ENCODE data around the gene UVRAG.

The UVRAG gene

DNA sequence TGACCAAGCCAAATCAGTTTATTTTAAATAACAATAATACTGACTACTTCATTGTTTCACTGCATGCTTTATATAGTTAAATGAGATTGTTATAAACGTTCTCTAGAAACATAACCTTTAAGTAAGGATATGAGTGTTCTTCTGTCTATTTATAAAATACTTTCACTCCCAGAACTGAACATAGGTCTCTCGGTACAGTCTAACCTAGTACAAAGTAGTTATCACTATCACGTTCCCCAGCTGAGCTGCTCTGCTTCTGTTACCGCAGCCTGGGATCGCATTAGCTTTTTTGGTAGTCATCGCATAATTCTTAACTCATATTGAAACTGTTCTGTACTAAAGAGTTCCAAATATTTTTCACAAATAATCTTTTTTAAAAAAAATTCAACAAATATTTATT, 247.7 kb downstream of the UVRAG start:
- Histone ChIP-seq H3K4me3 (replicated peaks; ENCODE audit: insufficient read depth, low read length) (no peak overlapping the region), H3K27me3 (ENCODE audit: insufficient read depth, poor library complexity, severe bottlenecking) (no peaks in the 10 kb centered on the region), H3K27ac (replicated peaks) (no peak overlapping the region)
- DNase-seq (ENCODE audit: low read depth in 1 of 2, low spot score in 1 of 2), result no peak
- TF ChIP-seq SPI1 (IDR thresholded peaks at IDR 0.05; ENCODE audit: borderline replicate concordance, low read depth) (no peak), GABPA (IDR thresholded peaks at IDR 0.05; ENCODE audit: low read depth) (no peak)

DNA sequence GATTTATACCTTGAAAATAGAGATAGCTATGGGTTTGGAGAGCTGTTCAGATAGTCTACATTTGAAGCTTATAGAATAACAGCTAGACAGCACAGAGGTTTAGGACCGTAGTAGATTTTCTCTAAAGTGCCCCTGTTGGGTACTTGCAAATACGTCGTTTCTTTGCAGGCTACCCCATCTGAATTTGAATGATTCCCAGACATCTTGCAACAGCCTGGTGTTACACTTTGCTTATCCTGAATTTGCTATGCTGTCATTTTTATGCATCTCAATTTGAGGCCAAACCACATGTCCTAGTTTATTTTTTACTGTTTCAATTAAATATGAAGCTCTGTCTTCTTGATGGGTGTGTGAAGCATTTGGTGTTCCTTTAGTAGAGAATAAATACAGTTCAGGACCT, 249.2 kb downstream of the UVRAG start:
- no peaks in the 10 kb centered on the region for H3K27me3 ChIP-seq (ENCODE audit: insufficient read depth, poor library complexity, severe bottlenecking)
- no peak for DNase-seq (ENCODE audit: low read depth in 1 of 2, low spot score in 1 of 2)
- H3K4me3 ChIP-seq (replicated peaks; ENCODE audit: insufficient read depth, low read length), result no peak overlapping the region
- H3K27ac ChIP-seq (replicated peaks), result no peak overlapping the region
- no peak for TF ChIP-seq POLR2AphosphoS5 (IDR thresholded peaks at IDR 0.05; ENCODE audit: low read depth)
- no peak for TF ChIP-seq GABPA (IDR thresholded peaks at IDR 0.05; ENCODE audit: low read depth)
- TF ChIP-seq, protein P1, sequence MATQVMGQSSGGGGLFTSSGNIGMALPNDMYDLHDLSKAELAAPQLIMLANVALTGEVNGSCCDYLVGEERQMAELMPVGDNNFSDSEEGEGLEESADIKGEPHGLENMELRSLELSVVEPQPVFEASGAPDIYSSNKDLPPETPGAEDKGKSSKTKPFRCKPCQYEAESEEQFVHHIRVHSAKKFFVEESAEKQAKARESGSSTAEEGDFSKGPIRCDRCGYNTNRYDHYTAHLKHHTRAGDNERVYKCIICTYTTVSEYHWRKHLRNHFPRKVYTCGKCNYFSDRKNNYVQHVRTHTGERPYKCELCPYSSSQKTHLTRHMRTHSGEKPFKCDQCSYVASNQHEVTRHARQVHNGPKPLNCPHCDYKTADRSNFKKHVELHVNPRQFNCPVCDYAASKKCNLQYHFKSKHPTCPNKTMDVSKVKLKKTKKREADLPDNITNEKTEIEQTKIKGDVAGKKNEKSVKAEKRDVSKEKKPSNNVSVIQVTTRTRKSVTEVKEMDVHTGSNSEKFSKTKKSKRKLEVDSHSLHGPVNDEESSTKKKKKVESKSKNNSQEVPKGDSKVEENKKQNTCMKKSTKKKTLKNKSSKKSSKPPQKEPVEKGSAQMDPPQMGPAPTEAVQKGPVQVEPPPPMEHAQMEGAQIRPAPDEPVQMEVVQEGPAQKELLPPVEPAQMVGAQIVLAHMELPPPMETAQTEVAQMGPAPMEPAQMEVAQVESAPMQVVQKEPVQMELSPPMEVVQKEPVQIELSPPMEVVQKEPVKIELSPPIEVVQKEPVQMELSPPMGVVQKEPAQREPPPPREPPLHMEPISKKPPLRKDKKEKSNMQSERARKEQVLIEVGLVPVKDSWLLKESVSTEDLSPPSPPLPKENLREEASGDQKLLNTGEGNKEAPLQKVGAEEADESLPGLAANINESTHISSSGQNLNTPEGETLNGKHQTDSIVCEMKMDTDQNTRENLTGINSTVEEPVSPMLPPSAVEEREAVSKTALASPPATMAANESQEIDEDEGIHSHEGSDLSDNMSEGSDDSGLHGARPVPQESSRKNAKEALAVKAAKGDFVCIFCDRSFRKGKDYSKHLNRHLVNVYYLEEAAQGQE (IDR thresholded peaks at IDR 0.05; ENCODE audit: insufficient replicate concordance, low read depth), result no peak
- TF ChIP-seq CTCF (IDR thresholded peaks at IDR 0.05; ENCODE audit: insufficient read depth, low read length), result no peak
- TF ChIP-seq SPI1 (IDR thresholded peaks at IDR 0.05; ENCODE audit: borderline replicate concordance, low read depth), result no peak

GRCh38 chr11:76067099-76067498, 252.1 kb downstream of the UVRAG start:
- no peak for DNase-seq (ENCODE audit: low read depth in 1 of 2, low spot score in 1 of 2)
- no peak overlapping the region for H3K4me3 ChIP-seq (replicated peaks; ENCODE audit: insufficient read depth, low read length)

More at GRCh38 chr11:76067099-76067498, 252.1 kb downstream of the UVRAG start:
- Histone ChIP-seq H3K27me3 (ENCODE audit: insufficient read depth, poor library complexity, severe bottlenecking) (no peaks in the 10 kb centered on the region), H3K27ac (replicated peaks) (no peak overlapping the region)
- no peak for TF ChIP-seq GABPA (IDR thresholded peaks at IDR 0.05; ENCODE audit: low read depth)
- no peak for TF ChIP-seq SPI1 (IDR thresholded peaks at IDR 0.05; ENCODE audit: borderline replicate concordance, low read depth)
- TF ChIP-seq CTCF (IDR thresholded peaks at IDR 0.05; ENCODE audit: insufficient read depth, low read length), result no peak
- TF ChIP-seq, protein P1 (IDR thresholded peaks at IDR 0.05; ENCODE audit: insufficient replicate concordance, low read depth), result no peak
- TF ChIP-seq POLR2AphosphoS5 (IDR thresholded peaks at IDR 0.05; ENCODE audit: low read depth), result no peak

All from HL-60 (cell line).